Measurements from ENCODE around the gene GALT. TPM values are rescaled to one million over a fixed set of nuclear protein-coding genes. Genes with fewer than 3 reads are reported as not detected.
"Not testable (repeated sequence)": the region's sequence is repeated elsewhere in the genome, so short reads cannot be mapped to it uniquely, and the experiment has no call there.

Gene GALT
- total RNA-seq, 6 donors from 2014 or later, result 33.4 to 141 (median 44.3) TPM

GRCh38 chr9:34635556-34635955 is 10.9 kb upstream of the GALT start:
- Histone ChIP-seq H3K36me3 (peaks cover 0 to 8% (median 4%) of the 10 kb centered on the region in 4 donors), H3K27ac (no peak overlapping the region), H3K4me1 (peaks cover 21 to 23% (median 22%) of the 10 kb centered on the region in 4 donors), H3K9me3 (no peaks in the 10 kb centered on the region), H3K27me3 (no peaks in the 10 kb centered on the region), H3K4me3 (no peak overlapping the region)
- TF ChIP-seq POLR2AphosphoS5 (IDR thresholded peaks at IDR 0.05) (no peak), POLR2A (IDR thresholded peaks at IDR 0.05) (no peak), EP300 (IDR thresholded peaks at IDR 0.05) (no peak)
- TF ChIP-seq, protein P1, sequence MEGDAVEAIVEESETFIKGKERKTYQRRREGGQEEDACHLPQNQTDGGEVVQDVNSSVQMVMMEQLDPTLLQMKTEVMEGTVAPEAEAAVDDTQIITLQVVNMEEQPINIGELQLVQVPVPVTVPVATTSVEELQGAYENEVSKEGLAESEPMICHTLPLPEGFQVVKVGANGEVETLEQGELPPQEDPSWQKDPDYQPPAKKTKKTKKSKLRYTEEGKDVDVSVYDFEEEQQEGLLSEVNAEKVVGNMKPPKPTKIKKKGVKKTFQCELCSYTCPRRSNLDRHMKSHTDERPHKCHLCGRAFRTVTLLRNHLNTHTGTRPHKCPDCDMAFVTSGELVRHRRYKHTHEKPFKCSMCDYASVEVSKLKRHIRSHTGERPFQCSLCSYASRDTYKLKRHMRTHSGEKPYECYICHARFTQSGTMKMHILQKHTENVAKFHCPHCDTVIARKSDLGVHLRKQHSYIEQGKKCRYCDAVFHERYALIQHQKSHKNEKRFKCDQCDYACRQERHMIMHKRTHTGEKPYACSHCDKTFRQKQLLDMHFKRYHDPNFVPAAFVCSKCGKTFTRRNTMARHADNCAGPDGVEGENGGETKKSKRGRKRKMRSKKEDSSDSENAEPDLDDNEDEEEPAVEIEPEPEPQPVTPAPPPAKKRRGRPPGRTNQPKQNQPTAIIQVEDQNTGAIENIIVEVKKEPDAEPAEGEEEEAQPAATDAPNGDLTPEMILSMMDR (IDR thresholded peaks at IDR 0.05), result no peak
- ATAC-seq (ENCODE audit: low FRiP score in 2 of 2), result no peak
- no peak for DNase-seq
- 98% methylated on average over 12 to 14 of the region's 14 CpGs for WGBS, 2 donors

- WGBS, 2 donors, result 5 to 12% methylated on average over 15 to 17 of the region's 23 CpGs
Observed at GRCh38 chr9:34636791-34637355, 9.6 kb upstream of the GALT start.

DNA sequence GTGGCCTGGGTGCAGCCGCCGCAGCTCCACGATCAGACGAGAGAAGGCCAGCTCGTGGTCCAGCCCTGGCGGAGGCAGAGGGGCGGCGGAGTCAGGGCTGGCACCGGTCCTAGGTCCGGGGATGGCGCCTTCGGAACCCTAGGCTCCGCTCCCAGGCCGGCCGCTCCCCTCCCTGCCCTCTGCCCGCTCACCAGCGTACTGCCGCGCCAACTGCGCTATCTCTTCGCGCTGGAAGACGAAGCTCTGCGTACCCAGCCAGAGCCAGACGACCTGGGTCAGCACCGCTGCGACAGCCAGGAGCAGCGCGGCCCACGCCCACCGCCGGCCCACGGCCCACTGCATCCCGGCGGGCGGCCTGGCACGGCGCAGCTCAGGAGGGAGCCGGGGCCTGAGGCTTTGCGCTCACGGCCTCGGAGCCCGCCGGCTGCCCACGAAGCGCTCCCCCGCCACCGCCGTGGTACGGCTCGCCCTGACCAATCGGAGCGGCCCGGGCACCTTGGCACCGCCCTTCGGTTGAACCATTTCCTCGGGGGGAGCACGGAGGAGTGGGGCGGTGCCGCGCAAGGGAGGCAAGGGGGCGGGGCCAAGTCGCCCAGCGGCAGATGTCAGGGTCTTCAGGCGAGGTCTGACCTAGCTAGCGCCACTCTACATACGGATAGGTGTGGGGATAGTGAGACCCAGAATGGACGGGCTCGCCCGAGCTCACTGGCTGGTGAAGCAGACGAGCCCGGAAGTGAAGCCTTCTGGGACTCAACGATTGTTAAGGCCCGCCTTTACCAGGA is 8.9 kb upstream of the GALT start, which contains the start of gene SIGMAR1:
Gene SIGMAR1 (minus strand): TSS at position 432 of the 782 bp plus-strand sequence. CDS start 90 bp downstream, at position 342.
- no peak for TF ChIP-seq EP300 (IDR thresholded peaks at IDR 0.05)
- TF ChIP-seq POLR2A (IDR thresholded peaks at IDR 0.05), result peak in 3 of 4 donors; percentile 13 to 93 (median 70)
- TF ChIP-seq, protein P1 (IDR thresholded peaks at IDR 0.05), result peak in 3 of 6 experiments; percentile 35 to 47 (median 45)
- peak; percentile 77 to 88 for TF ChIP-seq POLR2AphosphoS5 (IDR thresholded peaks at IDR 0.05)
- Histone ChIP-seq H3K36me3 (peaks cover 0 to 8% (median 4%) of the 10 kb centered on the region in 4 donors), H3K27me3 (no peaks in the 10 kb centered on the region), H3K4me3 (peak within 1 kb of the TSS; percentile 58 to 91 (median 81)), H3K9me3 (no peaks in the 10 kb centered on the region), H3K27ac (peak within 1 kb of the TSS; percentile 73 to 94 (median 88)), H3K4me1 (peaks cover 21 to 23% (median 22%) of the 10 kb centered on the region in 4 donors)
- DNase-seq (peak; percentile 94 to 98), ATAC-seq (ENCODE audit: low FRiP score in 2 of 2) (peak; percentile 97 to 98)
- 0% methylated on average over 19 to 37 of the region's 74 CpGs for WGBS, 2 donors

More at GRCh38 chr9:34636791-34637355, 9.6 kb upstream of the GALT start:
- Histone ChIP-seq H3K9me3 (no peaks in the 10 kb centered on the region), H3K27ac (peak overlapping the region; percentile 73 to 94 (median 88)), H3K4me3 (peak overlapping the region; percentile 58 to 91 (median 81)), H3K4me1 (peaks cover 21 to 23% (median 22%) of the 10 kb centered on the region in 4 donors), H3K27me3 (no peaks in the 10 kb centered on the region), H3K36me3 (peaks cover 0 to 8% (median 4%) of the 10 kb centered on the region in 4 donors)
- DNase-seq (no peak), ATAC-seq (ENCODE audit: low FRiP score in 2 of 2) (no peak)
- TF ChIP-seq POLR2AphosphoS5 (IDR thresholded peaks at IDR 0.05), result no peak
- TF ChIP-seq EP300 (IDR thresholded peaks at IDR 0.05), result no peak
- no peak for TF ChIP-seq POLR2A (IDR thresholded peaks at IDR 0.05)
- TF ChIP-seq, protein P1 (IDR thresholded peaks at IDR 0.05), result no peak

GRCh38 chr9:34638138-34638445 is 8.4 kb upstream of the GALT start:
- peak overlapping the region; percentile 73 to 94 (median 88) for H3K27ac ChIP-seq
- TF ChIP-seq, protein P1 (IDR thresholded peaks at IDR 0.05), result no peak
- TF ChIP-seq POLR2A (IDR thresholded peaks at IDR 0.05) (no peak), EP300 (IDR thresholded peaks at IDR 0.05) (no peak), POLR2AphosphoS5 (IDR thresholded peaks at IDR 0.05) (no peak)

DNA sequence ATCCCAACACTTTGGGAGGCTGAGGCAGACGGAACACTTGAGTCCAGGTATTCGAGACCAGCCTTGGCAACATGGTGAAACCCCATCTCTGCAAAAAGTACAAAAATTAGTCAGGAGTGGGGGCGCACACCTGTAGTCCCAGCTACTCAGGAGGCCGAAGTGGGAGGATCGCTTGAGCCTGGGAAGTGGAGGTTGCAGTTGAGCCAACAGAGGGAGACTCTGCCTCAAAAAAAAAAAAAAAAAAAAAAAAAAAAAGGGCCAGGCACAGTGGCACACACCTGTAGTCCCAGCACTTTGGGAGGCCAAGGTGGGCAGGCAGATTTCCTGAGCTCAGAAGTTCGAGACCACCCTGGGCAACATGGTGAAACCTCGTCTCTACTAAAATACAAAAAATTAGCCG is 7.2 kb upstream of the GALT start:
- ATAC-seq (ENCODE audit: low FRiP score in 2 of 2); DNase-seq; H3K36me3 ChIP-seq; H3K27me3 ChIP-seq; H3K27ac ChIP-seq; H3K4me3 ChIP-seq; H3K9me3 ChIP-seq: not testable (repeated sequence)
- H3K4me1 ChIP-seq, result peaks cover 21 to 23% (median 22%) of the 10 kb centered on the region in 4 donors
- WGBS, 2 donors, result 95 to 96% methylated on average over 8 of the region's 8 CpGs

More at GRCh38 chr9:34638138-34638445, 8.4 kb upstream of the GALT start:
- H3K4me1 ChIP-seq, result peaks cover 21 to 23% (median 22%) of the 10 kb centered on the region in 4 donors
- H3K9me3 ChIP-seq, result no peaks in the 10 kb centered on the region
- H3K4me3 ChIP-seq, result peak overlapping the region; percentile 58 to 91 (median 81)
- H3K27me3 ChIP-seq, result no peaks in the 10 kb centered on the region
- H3K36me3 ChIP-seq, result peaks cover 0 to 8% (median 4%) of the 10 kb centered on the region in 4 donors
- ATAC-seq (ENCODE audit: low FRiP score in 2 of 2) (no peak), DNase-seq (no peak)
- 21 to 42% methylated on average over 6 to 7 of the region's 7 CpGs for whole genome bisulfite sequencing, 2 donors

Measured in upper lobe of left lung (tissue), 6 donors.